Liver (tissue), 9 donors: ENCODE results near the gene AGBL4. TPM values are rescaled to one million over a fixed set of nuclear protein-coding genes. Genes with fewer than 3 reads are reported as not detected.

Source experiments
- DNase-seq: peaks from one replicate; pipeline ENCODE4 v3.0.0-alpha.2; 2017; ENCODE audit warnings: low spot score
- H3K27ac ChIP-seq, 2 donors: one replicate each; pipeline ENCODE4 v1.7.0; 2013; ENCODE audit warnings: inconsistent platforms in 2 of 2, low read length in 2 of 2, control low read depth in 1 of 2, low read depth in 1 of 2, mild to moderate bottlenecking in 1 of 2
- H3K27me3 ChIP-seq, 4 donors: one replicate each; pipeline versions ENCODE4 v1.6.1 to v1.7.0; 2013; ENCODE audit warnings: low read length in 3 of 4, inconsistent platforms in 1 of 4, mild to moderate bottlenecking in 1 of 4, moderate library complexity in 1 of 4; ENCODE audit not compliant: control insufficient read depth in 4 of 4, insufficient read depth in 4 of 4
- H3K36me3 ChIP-seq, 4 donors: one replicate each; pipeline versions ENCODE4 v1.6.1 to v1.7.0; 2013; ENCODE audit warnings: low read length in 3 of 4, mild to moderate bottlenecking in 3 of 4, low read depth in 1 of 4, moderate library complexity in 1 of 4; ENCODE audit not compliant: control insufficient read depth in 4 of 4, insufficient read depth in 3 of 4
- H3K4me1 ChIP-seq, 4 donors: one replicate each; pipeline versions ENCODE4 v1.6.1 to v1.7.0; 2013; ENCODE audit warnings: low read length in 3 of 4, mild to moderate bottlenecking in 3 of 4, moderate library complexity in 1 of 4; ENCODE audit not compliant: control insufficient read depth in 4 of 4, insufficient read depth in 4 of 4
- H3K4me3 ChIP-seq, 3 donors: one replicate each; pipeline versions ENCODE4 v1.6.1 to v1.7.0; 2013; ENCODE audit warnings: low read length in 3 of 3, control low read depth in 1 of 3, low read depth in 1 of 3, mild to moderate bottlenecking in 1 of 3
- H3K9ac ChIP-seq, 2 donors: one replicate each; pipeline ENCODE4 v1.7.0; 2013; ENCODE audit warnings: low read length in 2 of 2, mild to moderate bottlenecking in 2 of 2, moderate library complexity in 2 of 2, control low read depth in 1 of 2, low read depth in 1 of 2
- H3K9me3 ChIP-seq, 4 donors: one replicate each; pipeline versions ENCODE4 v1.6.1 to v1.7.0; 2013; ENCODE audit warnings: low read length in 3 of 4; ENCODE audit not compliant: control insufficient read depth in 4 of 4
- ATF3 ChIP-seq: IDR thresholded peaks from 2 replicates; pipeline ENCODE4 v1.6.1; 2016; ENCODE audit warnings: antibody characterized with exemption
- EGR1 ChIP-seq, 2 donors: IDR thresholded peaks; 2 replicates each; pipeline ENCODE4 v1.6.1; 2016 to 2018; ENCODE audit warnings: antibody characterized with exemption in 2 of 2, low read depth in 2 of 2
- FOXA1 ChIP-seq: IDR thresholded peaks from 2 replicates; pipeline ENCODE4 v1.6.1; 2016; ENCODE audit warnings: antibody characterized with exemption
- FOXA2 ChIP-seq: IDR thresholded peaks from 2 replicates; pipeline ENCODE4 v1.6.1; 2016; ENCODE audit warnings: antibody characterized with exemption
- GABPA ChIP-seq, 2 donors: IDR thresholded peaks in 1 of 2; conservative IDR thresholded peaks in 1 of 2; 2 replicates each; pipeline ENCODE4 v1.6.1; 2016; ENCODE audit warnings: antibody characterized with exemption in 2 of 2, mild to moderate bottlenecking in 1 of 2, moderate library complexity in 1 of 2
- HNF4A ChIP-seq, 2 donors: conservative IDR thresholded peaks; 2 replicates each; pipeline ENCODE4 v1.6.1; 2016; ENCODE audit warnings: antibody characterized with exemption in 2 of 2, mild to moderate bottlenecking in 2 of 2
- HNF4G ChIP-seq: IDR thresholded peaks from 2 replicates; pipeline ENCODE4 v1.6.1; 2016; ENCODE audit warnings: antibody characterized with exemption
- JUND ChIP-seq, 2 donors: IDR thresholded peaks; 2 replicates each; pipeline ENCODE4 v1.6.1; 2016; ENCODE audit warnings: antibody characterized with exemption in 2 of 2
- MAX ChIP-seq: IDR thresholded peaks from 2 replicates; pipeline ENCODE4 v1.6.1; 2016; ENCODE audit warnings: antibody characterized with exemption
- NR2F2 ChIP-seq: IDR thresholded peaks from 2 replicates; pipeline ENCODE4 v1.6.1; 2016; ENCODE audit warnings: antibody characterized with exemption
- RAD21 ChIP-seq, 2 donors: IDR thresholded peaks; 2 replicates each; pipeline ENCODE4 v1.6.1; 2016; ENCODE audit warnings: antibody characterized with exemption in 2 of 2, mild to moderate bottlenecking in 2 of 2
- REST ChIP-seq: IDR thresholded peaks from 2 replicates; pipeline ENCODE4 v1.6.1; 2016; ENCODE audit warnings: antibody characterized with exemption, mild to moderate bottlenecking
- RXRA ChIP-seq, 2 donors: IDR thresholded peaks; 2 replicates each; pipeline ENCODE4 v1.6.1; 2017 to 2018; ENCODE audit warnings: antibody characterized with exemption in 2 of 2, mild to moderate bottlenecking in 1 of 2
- SP1 ChIP-seq: IDR thresholded peaks from 2 replicates; pipeline ENCODE4 v1.6.1; 2018; ENCODE audit warnings: antibody characterized with exemption, mild to moderate bottlenecking
- TAF1 ChIP-seq: conservative IDR thresholded peaks from 2 replicates; pipeline ENCODE4 v1.6.1; 2016; ENCODE audit warnings: antibody characterized with exemption, mild to moderate bottlenecking
- ZBTB33 ChIP-seq: IDR thresholded peaks from 2 replicates; pipeline ENCODE4 v1.6.1; 2016; ENCODE audit warnings: antibody characterized with exemption
- WGBS: extraction: QIAGEN DNeasy Blood & Tissue Kit; methylation state at CpG from one replicate; pipeline ENCODE4 v1.1.7; 2013; 5-methylcytosine and 5-hydroxymethylcytosine counted together
- polyA plus RNA-seq, 2 donors: library from polyadenylated mRNA; stranded (reverse) in 1 of 2; unstranded in 1 of 2; fragments of 200-250 nt in 1 of 2; fragments of >200 nt in 1 of 2; fragmentation: Nextera tagmentation in 1 of 2; extraction: Ambion mirVana in 1 of 2; gene quantifications; one replicate each; pipeline versions ENCODE4 v1.2.1 to v1.2.3, GENCODE V29; 2013 to 2015
- total RNA-seq, 2 donors: library from RNA; depleted of rRNA; stranded (reverse); fragments of >200 nt; gene quantifications; one replicate each; pipeline ENCODE4 v1.2.3, GENCODE V29; 2014
- donor health status: healthy.
- donor health status: healthy.
- donor health status: healthy.
- donor health status: healthy.
- donor health status: healthy.

Gene AGBL4
- total and polyA plus RNA-seq, 4 donors = 0.75 to 0.76 TPM; not detected in 2

- WGBS = 23% methylated on average over 17 of the region's 17 CpGs
- no peak overlapping the region for H3K9ac ChIP-seq
Observed at GRCh38 chr1:48777219-48777895, 1246.4 kb downstream of the AGBL4 start.

More at GRCh38 chr1:48777219-48777895, 1246.4 kb downstream of the AGBL4 start:
- H3K4me3 ChIP-seq = peak overlapping the region; percentile 1 to 58 (median 45)
- no peak overlapping the region for H3K27ac ChIP-seq
- no peaks in the 10 kb centered on the region for H3K9me3 ChIP-seq
- peaks cover 0 to 5% (median 0%) of the 10 kb centered on the region in 4 donors for H3K4me1 ChIP-seq
- H3K27me3 ChIP-seq = peaks cover 0 to 5% (median 2%) of the 10 kb centered on the region in 4 donors
- no peaks in the 10 kb centered on the region for H3K36me3 ChIP-seq
- DNase-seq = no peak
- TF ChIP-seq HNF4A (conservative IDR thresholded peaks at IDR 0.05) = no peak
- TF ChIP-seq NR2F2 = no peak
- TF ChIP-seq SP1 = no peak
- TF ChIP-seq MAX = no peak
- no peak for TF ChIP-seq FOXA2
- TF ChIP-seq ZBTB33 = no peak
- TF ChIP-seq TAF1 = no peak
- no peak for TF ChIP-seq RAD21 (IDR thresholded peaks at IDR 0.05)
- no peak for TF ChIP-seq EGR1 (IDR thresholded peaks at IDR 0.05; ENCODE audit: low read depth in 2 of 2)
- TF ChIP-seq FOXA1 = no peak
- no peak for TF ChIP-seq GABPA (IDR thresholded peaks at IDR 0.05 in 1 of 2, conservative IDR thresholded peaks at IDR 0.05 in 1 of 2)
- no peak for TF ChIP-seq ATF3
- TF ChIP-seq HNF4G = no peak
- TF ChIP-seq RXRA (IDR thresholded peaks at IDR 0.05) = no peak
- TF ChIP-seq REST = no peak
- TF ChIP-seq JUND (IDR thresholded peaks at IDR 0.05) = no peak
